Measurements from ENCODE around the gene PJVK. TPM values are rescaled to one million over a fixed set of nuclear protein-coding genes. Genes with fewer than 3 reads are reported as not detected.

Gene PJVK
- polyA plus RNA-seq, 1 of the 3 experiments (the other 2 are of a cell fraction) = 5.3 TPM

DNA sequence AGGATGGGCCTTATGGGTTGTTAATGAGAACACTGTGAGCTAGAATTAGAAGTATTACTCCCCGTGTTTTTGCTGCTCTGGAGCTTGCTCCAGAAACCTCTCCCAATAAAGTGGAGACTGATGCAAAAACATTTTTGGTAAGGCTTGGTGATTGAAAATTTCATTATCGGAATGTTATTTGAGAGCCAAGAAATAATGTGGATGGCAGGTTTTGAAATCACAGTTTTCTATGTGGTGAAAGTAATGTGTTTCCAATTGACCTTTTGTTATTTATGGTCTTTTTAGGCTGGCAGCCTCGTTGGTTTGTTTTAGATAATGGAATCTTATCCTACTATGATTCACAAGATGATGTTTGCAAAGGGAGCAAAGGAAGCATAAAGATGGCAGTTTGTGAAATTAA, 34.2 kb downstream of the PJVK start:
- H2AFZ ChIP-seq (ENCODE audit: low read depth) = no peak overlapping the region
- no peak for DNase-seq
- TF ChIP-seq, protein P1, sequence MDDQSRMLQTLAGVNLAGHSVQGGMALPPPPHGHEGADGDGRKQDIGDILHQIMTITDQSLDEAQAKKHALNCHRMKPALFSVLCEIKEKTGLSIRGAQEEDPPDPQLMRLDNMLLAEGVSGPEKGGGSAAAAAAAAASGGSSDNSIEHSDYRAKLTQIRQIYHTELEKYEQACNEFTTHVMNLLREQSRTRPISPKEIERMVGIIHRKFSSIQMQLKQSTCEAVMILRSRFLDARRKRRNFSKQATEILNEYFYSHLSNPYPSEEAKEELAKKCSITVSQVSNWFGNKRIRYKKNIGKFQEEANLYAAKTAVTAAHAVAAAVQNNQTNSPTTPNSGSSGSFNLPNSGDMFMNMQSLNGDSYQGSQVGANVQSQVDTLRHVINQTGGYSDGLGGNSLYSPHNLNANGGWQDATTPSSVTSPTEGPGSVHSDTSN (IDR thresholded peaks at IDR 0.05) = no peak
- TF ChIP-seq RCOR1 (IDR thresholded peaks at IDR 0.05; ENCODE audit: low read length) (no peak), SMC3 (IDR thresholded peaks at IDR 0.05; ENCODE audit: low read depth, low read length) (no peak), CHD2 (IDR thresholded peaks at IDR 0.05; ENCODE audit: low read length, partially characterized antibody) (no peak), YY1 (IDR thresholded peaks at IDR 0.05; ENCODE audit: low read depth) (no peak), EZH2phosphoT487 (IDR thresholded peaks at IDR 0.05; ENCODE audit: borderline replicate concordance, low read depth) (no peak), FOXJ3 (CRISPR knock-in tag; IDR thresholded peaks at IDR 0.05) (no peak), TEAD4 (IDR thresholded peaks at IDR 0.05; ENCODE audit: borderline replicate concordance, insufficient read depth) (no peak), FOSL2 (IDR thresholded peaks at IDR 0.05; ENCODE audit: borderline replicate concordance, low read depth) (no peak), GATA2 (CRISPR knock-in tag; IDR thresholded peaks at IDR 0.05) (no peak), SIN3A (IDR thresholded peaks at IDR 0.05; ENCODE audit: borderline replicate concordance, low read depth, low read length) (no peak), TAF1 (IDR thresholded peaks at IDR 0.05; ENCODE audit: borderline replicate concordance, low read depth, low read length) (no peak), RFX5 (IDR thresholded peaks at IDR 0.05; ENCODE audit: low read length) (no peak), TCF12 (IDR thresholded peaks at IDR 0.05) (no peak), MEF2A (IDR thresholded peaks at IDR 0.05; ENCODE audit: borderline replicate concordance, low read depth) (no peak), NFIC (IDR thresholded peaks at IDR 0.05; ENCODE audit: borderline replicate concordance) (no peak), REST (IDR thresholded peaks at IDR 0.05; ENCODE audit: low read depth, low read length) (no peak)
- TF ChIP-seq, protein P2, sequence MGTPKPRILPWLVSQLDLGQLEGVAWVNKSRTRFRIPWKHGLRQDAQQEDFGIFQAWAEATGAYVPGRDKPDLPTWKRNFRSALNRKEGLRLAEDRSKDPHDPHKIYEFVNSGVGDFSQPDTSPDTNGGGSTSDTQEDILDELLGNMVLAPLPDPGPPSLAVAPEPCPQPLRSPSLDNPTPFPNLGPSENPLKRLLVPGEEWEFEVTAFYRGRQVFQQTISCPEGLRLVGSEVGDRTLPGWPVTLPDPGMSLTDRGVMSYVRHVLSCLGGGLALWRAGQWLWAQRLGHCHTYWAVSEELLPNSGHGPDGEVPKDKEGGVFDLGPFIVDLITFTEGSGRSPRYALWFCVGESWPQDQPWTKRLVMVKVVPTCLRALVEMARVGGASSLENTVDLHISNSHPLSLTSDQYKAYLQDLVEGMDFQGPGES (IDR thresholded peaks at IDR 0.05; ENCODE audit: low read depth, low read length) = no peak
- TF ChIP-seq, protein P3, sequence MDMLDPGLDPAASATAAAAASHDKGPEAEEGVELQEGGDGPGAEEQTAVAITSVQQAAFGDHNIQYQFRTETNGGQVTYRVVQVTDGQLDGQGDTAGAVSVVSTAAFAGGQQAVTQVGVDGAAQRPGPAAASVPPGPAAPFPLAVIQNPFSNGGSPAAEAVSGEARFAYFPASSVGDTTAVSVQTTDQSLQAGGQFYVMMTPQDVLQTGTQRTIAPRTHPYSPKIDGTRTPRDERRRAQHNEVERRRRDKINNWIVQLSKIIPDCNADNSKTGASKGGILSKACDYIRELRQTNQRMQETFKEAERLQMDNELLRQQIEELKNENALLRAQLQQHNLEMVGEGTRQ (IDR thresholded peaks at IDR 0.05; ENCODE audit: borderline replicate concordance, low read depth, low read length) = no peak
- ChIA-PET CTCF (no interaction called here), POLR2A (no interaction called here)
- H3K27me3 ChIP-seq (ENCODE audit: insufficient read depth) = no peaks in the 10 kb centered on the region
- no peak overlapping the region for H3K4me2 ChIP-seq
- no peak overlapping the region for H3K9ac ChIP-seq
- H3K4me1 ChIP-seq (ENCODE audit: control insufficient read depth in 1 of 2, insufficient read depth in 2 of 2, low read depth in 1 of 2, low read length in 1 of 2) = peaks cover 10 to 15% of the 10 kb centered on the region in 2 experiments; a peak in 3 of 4 replicates
- H3K9me3 ChIP-seq = no peaks in the 10 kb centered on the region
- H3K27ac ChIP-seq (ENCODE audit: low read depth in 2 of 2, low read length in 1 of 2) = no peak overlapping the region
- peaks cover 96% of the 10 kb centered on the region for H3K79me2 ChIP-seq (ENCODE audit: insufficient read depth)
- H3K36me3 ChIP-seq (replicated peaks in 1 of 2; ENCODE audit: control insufficient read depth in 1 of 2, insufficient read depth in 2 of 2, low read length in 1 of 2) = peaks cover 16 to 18% of the 10 kb centered on the region in 2 experiments
- H3F3A ChIP-seq (replicated peaks; ENCODE audit: insufficient read depth) = peaks cover 4% of the 10 kb centered on the region
- H4K20me1 ChIP-seq (ENCODE audit: insufficient read depth) = peaks cover 49% of the 10 kb centered on the region
- 70% methylated on average over 3 of the region's 3 CpGs for WGBS (ENCODE audit: low lambda C conversion rate)
- H3K4me3 ChIP-seq (ENCODE audit: low read depth in 2 of 2, low read length in 1 of 2) = no peak overlapping the region
- no peaks in the 10 kb centered on the region for H3K9me2 ChIP-seq

Data from SK-N-SH (cell line).